Hepatocyte (in vitro differentiated cells): ENCODE results near the gene SLC23A2. TPM values are rescaled to one million over a fixed set of nuclear protein-coding genes. Genes with fewer than 3 reads are reported as not detected.
"Not testable (repeated sequence)": the region's sequence is repeated elsewhere in the genome, so short reads cannot be mapped to it uniquely, and the experiment has no call there.

Source experiments
- DNase-seq: peaks from one replicate; pipeline ENCODE4 v3.0.0-alpha.2; 2016; ENCODE audit warnings: low spot score
- H2AFZ ChIP-seq: fragments of 200-600 bp; sonication (generic); 2 replicates; pipeline ENCODE4 v1.6.0; 2016; ENCODE audit warnings: antibody characterized with exemption, mild to moderate bottlenecking
- H3K27ac ChIP-seq: fragments of 200-600 bp; sonication (generic); 2 replicates; pipeline ENCODE4 v1.5.1; 2016; ENCODE audit warnings: mild to moderate bottlenecking
- H3K27me3 ChIP-seq: fragments of 200-600 bp; sonication (generic); 2 replicates; pipeline ENCODE4 v1.6.1; 2016
- H3K36me3 ChIP-seq: fragments of 200-600 bp; sonication (generic); replicated peaks from 2 replicates; pipeline ENCODE4 v1.5.1; 2016; ENCODE audit warnings: low read depth; ENCODE audit not compliant: insufficient read depth
- H3K4me1 ChIP-seq: fragments of 200-600 bp; sonication (generic); 2 replicates; pipeline ENCODE4 v1.5.1; 2016; ENCODE audit warnings: mild to moderate bottlenecking, moderate library complexity; ENCODE audit not compliant: insufficient read depth
- H3K4me2 ChIP-seq: fragments of 200-600 bp; sonication (generic); 2 replicates; pipeline ENCODE4 v1.6.0; 2016
- H3K4me3 ChIP-seq: fragments of 200-600 bp; sonication (generic); 2 replicates; pipeline ENCODE4 v1.5.1; 2016; ENCODE audit warnings: mild to moderate bottlenecking
- H3K79me2 ChIP-seq: fragments of 200-600 bp; sonication (generic); 2 replicates; pipeline ENCODE4 v1.6.0; 2017; ENCODE audit warnings: mild to moderate bottlenecking
- H3K9me2 ChIP-seq: fragments of 200-600 bp; sonication (generic); replicated peaks from 2 replicates; pipeline ENCODE4 v1.6.0; 2017; ENCODE audit warnings: mild to moderate bottlenecking; ENCODE audit not compliant: insufficient read depth
- H3K9me3 ChIP-seq: fragments of 200-600 bp; sonication (generic); 2 replicates; pipeline ENCODE4 v1.5.1; 2016; ENCODE audit warnings: low read depth, mild to moderate bottlenecking
- H4K20me1 ChIP-seq: fragments of 200-600 bp; sonication (generic); 2 replicates; pipeline ENCODE4 v1.6.0; 2016; ENCODE audit warnings: mild to moderate bottlenecking; ENCODE audit not compliant: insufficient read depth, poor library complexity, severe bottlenecking
- EZH2 ChIP-seq: fragments of 200-600 bp; sonication (generic); IDR thresholded peaks from 2 replicates; pipeline ENCODE4 v1.6.1; 2016; ENCODE audit warnings: antibody characterized with exemption, mild to moderate bottlenecking, borderline replicate concordance
- EZH2phosphoT487 ChIP-seq: fragments of 200-600 bp; sonication (generic); IDR thresholded peaks from one replicate; pipeline ENCODE4 v1.6.1; 2018; ENCODE audit warnings: antibody characterized with exemption, mild to moderate bottlenecking, low read depth, moderate library complexity; ENCODE audit not compliant: unreplicated experiment, severe bottlenecking
- WGBS: methylation state at CpG from one replicate; pipeline ENCODE4 v1.1.6; 2016; ENCODE audit warnings: low lambda C conversion rate; ENCODE audit errors: missing lambda C conversion rate; 5-methylcytosine and 5-hydroxymethylcytosine counted together
- polyA plus RNA-seq: library from polyadenylated mRNA; unstranded; fragments of >200 nt; fragmentation: Nextera tagmentation; extraction: Ambion mirVana; gene quantifications from 2 replicates; pipeline ENCODE4 v1.2.1, GENCODE V29; 2016
- total RNA-seq: library from RNA; depleted of rRNA; stranded (reverse); fragments of >200 nt; gene quantifications from 2 replicates; pipeline ENCODE4 v1.2.3, GENCODE V29; 2014
- TF ChIP-seq, protein P1 (sequence below): fragments of 200-600 bp; sonication (generic); IDR thresholded peaks from 2 replicates; pipeline ENCODE4 v1.5.1; 2016; ENCODE audit warnings: antibody characterized with exemption, mild to moderate bottlenecking; ENCODE audit not compliant: poor library complexity

SLC23A2 gene
- total and polyA plus RNA-seq, 2 experiments from 2014 or later: 8.2 to 13.3 TPM

DNA sequence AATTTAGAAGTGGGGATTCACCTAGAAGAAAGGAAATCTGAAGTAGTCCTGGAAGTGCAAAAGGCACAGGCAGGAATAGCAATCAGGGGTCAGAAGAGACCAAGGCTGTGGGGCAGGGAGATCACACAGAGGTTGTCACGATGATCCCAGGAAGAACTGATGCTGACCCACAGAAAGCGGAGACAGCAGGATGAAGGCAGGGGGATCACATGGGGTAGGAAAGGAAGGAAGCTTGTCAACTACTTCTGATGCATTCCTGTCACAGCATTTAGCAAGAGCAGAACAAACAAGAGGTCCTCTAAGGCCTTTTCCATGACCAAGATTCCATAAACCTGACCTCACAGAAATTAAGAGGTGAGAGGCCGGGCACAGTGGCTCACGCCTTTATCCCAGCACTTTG is 79.1 kb downstream of the SLC23A2 start:
- Histone ChIP-seq H3K9me3 (no peaks in the 10 kb centered on the region), H3K79me2 (no peaks in the 10 kb centered on the region), H4K20me1 (no peaks in the 10 kb centered on the region), H3K4me3 (no peak overlapping the region), H3K9me2 (no peaks in the 10 kb centered on the region), H3K36me3 (no peaks in the 10 kb centered on the region), H3K27ac (no peak overlapping the region), H3K27me3 (no peaks in the 10 kb centered on the region), H3K4me2 (no peak overlapping the region), H2AFZ (no peak overlapping the region), H3K4me1 (no peaks in the 10 kb centered on the region)
- no peak for DNase-seq
- TF ChIP-seq, protein P1, sequence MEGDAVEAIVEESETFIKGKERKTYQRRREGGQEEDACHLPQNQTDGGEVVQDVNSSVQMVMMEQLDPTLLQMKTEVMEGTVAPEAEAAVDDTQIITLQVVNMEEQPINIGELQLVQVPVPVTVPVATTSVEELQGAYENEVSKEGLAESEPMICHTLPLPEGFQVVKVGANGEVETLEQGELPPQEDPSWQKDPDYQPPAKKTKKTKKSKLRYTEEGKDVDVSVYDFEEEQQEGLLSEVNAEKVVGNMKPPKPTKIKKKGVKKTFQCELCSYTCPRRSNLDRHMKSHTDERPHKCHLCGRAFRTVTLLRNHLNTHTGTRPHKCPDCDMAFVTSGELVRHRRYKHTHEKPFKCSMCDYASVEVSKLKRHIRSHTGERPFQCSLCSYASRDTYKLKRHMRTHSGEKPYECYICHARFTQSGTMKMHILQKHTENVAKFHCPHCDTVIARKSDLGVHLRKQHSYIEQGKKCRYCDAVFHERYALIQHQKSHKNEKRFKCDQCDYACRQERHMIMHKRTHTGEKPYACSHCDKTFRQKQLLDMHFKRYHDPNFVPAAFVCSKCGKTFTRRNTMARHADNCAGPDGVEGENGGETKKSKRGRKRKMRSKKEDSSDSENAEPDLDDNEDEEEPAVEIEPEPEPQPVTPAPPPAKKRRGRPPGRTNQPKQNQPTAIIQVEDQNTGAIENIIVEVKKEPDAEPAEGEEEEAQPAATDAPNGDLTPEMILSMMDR: no peak
- TF ChIP-seq EZH2 (no peak), EZH2phosphoT487 (no peak)
- 94% methylated on average over 4 of the region's 4 CpGs for whole genome bisulfite sequencing

DNA sequence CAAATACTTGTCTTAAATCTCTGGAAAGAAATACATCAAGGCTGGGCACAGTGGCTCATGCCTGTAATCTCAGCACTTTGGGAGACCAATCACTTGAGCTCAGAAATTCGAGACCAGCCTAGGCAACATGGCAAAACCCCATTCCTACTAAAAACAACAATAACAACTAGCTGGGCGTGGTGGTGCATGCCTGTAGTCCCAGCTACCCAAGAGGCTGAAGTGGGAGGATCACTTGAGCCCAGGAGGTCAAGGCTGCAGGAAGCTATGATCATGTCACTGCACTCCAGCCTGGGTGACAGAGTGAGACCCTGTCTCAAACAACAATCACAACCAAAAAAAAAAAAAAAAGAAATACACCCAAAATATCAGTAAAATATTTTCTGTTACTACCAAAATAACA is 80.0 kb downstream of the SLC23A2 start:
- 76% methylated on average over 2 of the region's 2 CpGs for WGBS
- H3K79me2 ChIP-seq, H3K9me2 ChIP-seq, H3K9me3 ChIP-seq, H3K27me3 ChIP-seq, H3K4me3 ChIP-seq, H4K20me1 ChIP-seq, DNase-seq, H3K4me1 ChIP-seq, H3K27ac ChIP-seq, H2AFZ ChIP-seq, H3K36me3 ChIP-seq, H3K4me2 ChIP-seq: not testable (repeated sequence)

DNA sequence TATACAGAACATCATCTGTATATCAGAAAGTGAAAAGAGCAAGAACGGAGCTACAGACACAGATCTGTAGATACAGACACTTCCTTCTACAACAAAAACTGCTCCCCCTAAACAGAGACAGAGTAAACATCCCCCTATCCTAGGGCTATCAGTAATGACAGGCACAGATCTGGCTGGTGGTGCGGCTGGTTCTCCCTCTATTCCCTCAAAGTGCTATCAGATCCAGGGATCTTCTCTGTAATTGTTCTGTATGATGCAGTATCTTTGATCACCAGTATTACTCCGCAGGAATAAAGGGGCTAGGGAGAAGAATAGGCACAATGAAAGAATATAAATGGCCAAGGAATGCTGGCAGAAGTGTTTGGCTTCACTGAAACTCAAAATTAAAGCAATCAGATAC is 80.7 kb downstream of the SLC23A2 start:
- no peak overlapping the region for H3K4me2 ChIP-seq
- H3K9me2 ChIP-seq: no peaks in the 10 kb centered on the region
- H3K4me1 ChIP-seq: no peaks in the 10 kb centered on the region
- H3K9me3 ChIP-seq: no peaks in the 10 kb centered on the region
- no peak overlapping the region for H2AFZ ChIP-seq
- H3K36me3 ChIP-seq: no peaks in the 10 kb centered on the region
- WGBS: 24% methylated on average over 3 of the region's 3 CpGs
- DNase-seq: no peak
- no peaks in the 10 kb centered on the region for H3K27me3 ChIP-seq
- H4K20me1 ChIP-seq: no peaks in the 10 kb centered on the region
- TF ChIP-seq EZH2 (no peak), EZH2phosphoT487 (no peak)
- TF ChIP-seq, protein P1: no peak
- no peak overlapping the region for H3K27ac ChIP-seq
- no peak overlapping the region for H3K4me3 ChIP-seq
- H3K79me2 ChIP-seq: no peaks in the 10 kb centered on the region

DNA sequence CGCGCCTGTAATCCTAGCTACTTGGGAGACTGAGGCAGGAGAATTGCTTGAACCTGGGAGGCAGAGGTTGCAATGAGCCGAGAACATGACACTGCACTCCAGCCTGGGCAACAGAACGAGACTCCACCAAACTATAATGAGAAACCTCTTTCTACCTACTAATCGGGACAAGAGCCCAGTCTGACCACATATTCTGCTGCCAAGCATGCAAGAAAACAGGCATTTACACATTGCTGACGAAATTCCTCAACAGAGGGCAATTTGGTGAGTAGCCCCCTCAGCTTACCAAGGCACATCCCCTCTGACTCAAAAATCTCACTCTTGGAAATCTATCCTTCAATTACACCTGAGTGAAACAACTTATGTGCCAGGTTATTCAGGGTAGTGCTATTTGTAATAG is 81.2 kb downstream of the SLC23A2 start:
- no peaks in the 10 kb centered on the region for H3K27me3 ChIP-seq
- no peaks in the 10 kb centered on the region for H3K79me2 ChIP-seq
- no peak overlapping the region for H3K4me3 ChIP-seq
- no peak for TF ChIP-seq EZH2
- TF ChIP-seq EZH2phosphoT487: no peak
- DNase-seq: no peak
- H3K27ac ChIP-seq: no peak overlapping the region
- no peak overlapping the region for H3K4me2 ChIP-seq
- no peaks in the 10 kb centered on the region for H3K4me1 ChIP-seq
- 96% methylated on average over 6 of the region's 6 CpGs for WGBS
- H2AFZ ChIP-seq: no peak overlapping the region
- H3K9me2 ChIP-seq: no peaks in the 10 kb centered on the region
- H4K20me1 ChIP-seq: no peaks in the 10 kb centered on the region
- H3K9me3 ChIP-seq: no peaks in the 10 kb centered on the region
- no peaks in the 10 kb centered on the region for H3K36me3 ChIP-seq
